ENCODE results near the gene CACNA1C.

DNA sequence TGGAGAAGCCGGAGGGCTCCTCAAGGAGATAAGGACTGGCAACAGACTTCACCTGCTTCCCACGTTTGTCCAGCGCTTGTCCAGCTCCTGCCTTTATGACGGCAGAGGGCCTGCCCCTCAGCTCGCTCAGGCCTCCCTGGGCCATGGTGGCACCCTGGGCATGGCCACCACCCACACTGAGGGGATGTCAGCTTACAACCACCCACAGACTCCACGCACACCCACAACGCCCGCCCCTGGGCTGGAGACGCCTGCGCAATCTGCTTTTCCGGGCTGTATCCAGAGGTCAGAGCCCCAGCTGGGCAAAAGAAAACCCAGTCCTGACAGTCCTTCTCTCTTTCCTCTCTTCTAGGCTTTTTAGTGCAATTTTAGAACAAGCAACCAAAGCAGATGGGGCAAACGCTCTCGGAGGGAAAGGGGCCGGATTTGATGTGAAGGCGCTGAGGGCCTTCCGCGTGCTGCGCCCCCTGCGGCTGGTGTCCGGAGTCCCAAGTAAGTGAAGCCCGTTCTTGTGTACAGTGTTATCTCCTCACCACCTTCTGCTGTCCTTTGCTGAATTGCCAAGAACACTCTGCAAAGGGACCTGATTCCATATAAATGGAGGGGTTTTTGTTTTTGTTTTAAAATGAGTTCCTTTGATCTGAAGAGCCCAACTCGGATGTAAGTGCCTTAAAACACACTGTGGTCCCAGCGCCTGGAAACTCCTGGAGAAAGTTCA, 404.6 kb downstream of the CACNA1C start:
- TF ChIP-seq, protein P1, sequence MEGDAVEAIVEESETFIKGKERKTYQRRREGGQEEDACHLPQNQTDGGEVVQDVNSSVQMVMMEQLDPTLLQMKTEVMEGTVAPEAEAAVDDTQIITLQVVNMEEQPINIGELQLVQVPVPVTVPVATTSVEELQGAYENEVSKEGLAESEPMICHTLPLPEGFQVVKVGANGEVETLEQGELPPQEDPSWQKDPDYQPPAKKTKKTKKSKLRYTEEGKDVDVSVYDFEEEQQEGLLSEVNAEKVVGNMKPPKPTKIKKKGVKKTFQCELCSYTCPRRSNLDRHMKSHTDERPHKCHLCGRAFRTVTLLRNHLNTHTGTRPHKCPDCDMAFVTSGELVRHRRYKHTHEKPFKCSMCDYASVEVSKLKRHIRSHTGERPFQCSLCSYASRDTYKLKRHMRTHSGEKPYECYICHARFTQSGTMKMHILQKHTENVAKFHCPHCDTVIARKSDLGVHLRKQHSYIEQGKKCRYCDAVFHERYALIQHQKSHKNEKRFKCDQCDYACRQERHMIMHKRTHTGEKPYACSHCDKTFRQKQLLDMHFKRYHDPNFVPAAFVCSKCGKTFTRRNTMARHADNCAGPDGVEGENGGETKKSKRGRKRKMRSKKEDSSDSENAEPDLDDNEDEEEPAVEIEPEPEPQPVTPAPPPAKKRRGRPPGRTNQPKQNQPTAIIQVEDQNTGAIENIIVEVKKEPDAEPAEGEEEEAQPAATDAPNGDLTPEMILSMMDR (conservative IDR thresholded peaks at IDR 0.05; ENCODE audit: low read length), result no peak
- TF ChIP-seq EZH2phosphoT487 (IDR thresholded peaks at IDR 0.05; ENCODE audit: borderline replicate concordance, low read depth, low read length), result no peak
